Thymus (tissue), 11 donors: Measurements from ENCODE around the gene MPPED1. TPM values are rescaled to one million over a fixed set of nuclear protein-coding genes. Genes with fewer than 3 reads are reported as not detected.
A peak's percentile ranks its signal among the peaks of the same experiment; 100 is the strongest.

ENCODE experiments used
- DNase-seq, 9 donors: peaks; one replicate each; pipeline ENCODE4 v3.0.0-alpha.2; 2013; ENCODE audit warnings: low spot score in 9 of 9, low read depth in 6 of 9, missing footprints in 1 of 9
- H3K27ac ChIP-seq, 2 donors: one replicate each; pipeline ENCODE4 v1.5.1; 2013; ENCODE audit warnings: control low read depth in 1 of 2, low read depth in 1 of 2, low read length in 1 of 2, mild to moderate bottlenecking in 1 of 2, moderate library complexity in 1 of 2
- H3K27me3 ChIP-seq, 2 donors: one replicate each; pipeline ENCODE4 v1.5.1; 2013; ENCODE audit warnings: low read length in 1 of 2; ENCODE audit not compliant: control insufficient read depth in 2 of 2, insufficient read depth in 1 of 2
- H3K36me3 ChIP-seq, 2 donors: one replicate each; pipeline ENCODE4 v1.5.1; 2013; ENCODE audit warnings: low read length in 1 of 2, mild to moderate bottlenecking in 1 of 2, moderate library complexity in 1 of 2; ENCODE audit not compliant: control insufficient read depth in 2 of 2, insufficient read depth in 2 of 2
- H3K4me1 ChIP-seq, 2 donors: one replicate each; pipeline ENCODE4 v1.5.1; 2013; ENCODE audit warnings: low read length in 2 of 2; ENCODE audit not compliant: control insufficient read depth in 2 of 2, insufficient read depth in 2 of 2
- H3K4me3 ChIP-seq, 2 donors: one replicate each; pipeline ENCODE4 v1.5.1; 2013; ENCODE audit warnings: low read length in 2 of 2, control low read depth in 1 of 2, mild to moderate bottlenecking in 1 of 2
- H3K9me3 ChIP-seq, 2 donors: one replicate each; pipeline ENCODE4 v1.5.1; 2013; ENCODE audit warnings: low read length in 1 of 2, mild to moderate bottlenecking in 1 of 2; ENCODE audit not compliant: control insufficient read depth in 2 of 2, insufficient read depth in 1 of 2
- WGBS: extraction: QIAGEN DNeasy Blood & Tissue Kit; methylation state at CpG from one replicate; pipeline ENCODE4 v1.1.7; 2013; 5-methylcytosine and 5-hydroxymethylcytosine counted together
- polyA plus RNA-seq: library from polyadenylated mRNA; stranded (reverse); fragments of 200-250 nt; gene quantifications from one replicate; pipeline ENCODE4 v1.2.3, GENCODE V29; 2013
- total RNA-seq: library from RNA; stranded (reverse); fragments of 120-200 nt; gene quantifications from one replicate; pipeline ENCODE4 v1.2.4, GENCODE V29; 2013
- donor health status: healthy.

MPPED1 gene
- total and polyA plus RNA-seq, 2 donors: 0.19 to 6.5 TPM

- DNase-seq: no peak
- Histone ChIP-seq H3K27ac (no peak overlapping the region), H3K4me3 (no peak overlapping the region), H3K4me1 (no peaks in the 10 kb centered on the region), H3K27me3 (no peaks in the 10 kb centered on the region), H3K9me3 (no peaks in the 10 kb centered on the region), H3K36me3 (no peaks in the 10 kb centered on the region)
- 79% methylated on average over 10 of the region's 10 CpGs for WGBS
These were observed 35.6 kb downstream of the MPPED1 start for GRCh38 chr22:43447380-43447779.

- 57% methylated on average over 3 of the region's 3 CpGs for WGBS
- no peaks in the 10 kb centered on the region for H3K4me1 ChIP-seq
- H3K27me3 ChIP-seq: no peaks in the 10 kb centered on the region
- no peak overlapping the region for H3K27ac ChIP-seq
- no peak for DNase-seq
- no peaks in the 10 kb centered on the region for H3K9me3 ChIP-seq
- no peaks in the 10 kb centered on the region for H3K36me3 ChIP-seq
- H3K4me3 ChIP-seq: no peak overlapping the region
These were observed 36.2 kb downstream of the MPPED1 start for GRCh38 chr22:43448048-43448447.

GRCh38 chr22:43449205-43449830 lies 37.5 kb downstream of the MPPED1 start:
- DNase-seq: peak in 1 of 9 donors; percentile 21
- Histone ChIP-seq H3K4me3 (no peak overlapping the region), H3K36me3 (no peaks in the 10 kb centered on the region), H3K27me3 (no peaks in the 10 kb centered on the region), H3K4me1 (no peaks in the 10 kb centered on the region), H3K27ac (no peak overlapping the region), H3K9me3 (no peaks in the 10 kb centered on the region)
- WGBS: 78% methylated on average over 16 of the region's 16 CpGs

- Histone ChIP-seq H3K27ac (no peak overlapping the region), H3K4me3 (no peak overlapping the region), H3K36me3 (no peaks in the 10 kb centered on the region), H3K27me3 (no peaks in the 10 kb centered on the region), H3K9me3 (no peaks in the 10 kb centered on the region), H3K4me1 (no peaks in the 10 kb centered on the region)
- WGBS: 91% methylated on average over 11 of the region's 11 CpGs
- no peak for DNase-seq
These were observed 38.0 kb downstream of the MPPED1 start for GRCh38 chr22:43449831-43450225.

- Histone ChIP-seq H3K4me1 (no peaks in the 10 kb centered on the region), H3K27me3 (no peaks in the 10 kb centered on the region), H3K27ac (no peak overlapping the region), H3K4me3 (no peak overlapping the region), H3K36me3 (no peaks in the 10 kb centered on the region), H3K9me3 (no peaks in the 10 kb centered on the region)
- DNase-seq: no peak
- WGBS: 79% methylated on average over 18 of the region's 18 CpGs
These were observed 39.7 kb downstream of the MPPED1 start for GRCh38 chr22:43451371-43452050.

GRCh38 chr22:43455846-43456245 lies 44.0 kb downstream of the MPPED1 start:
- Histone ChIP-seq H3K9me3 (no peaks in the 10 kb centered on the region), H3K4me3 (no peak overlapping the region), H3K36me3 (no peaks in the 10 kb centered on the region), H3K27me3 (no peaks in the 10 kb centered on the region), H3K4me1 (no peaks in the 10 kb centered on the region), H3K27ac (no peak overlapping the region)
- DNase-seq: no peak
- WGBS: 32% methylated on average over 2 of the region's 2 CpGs

- no peak overlapping the region for H3K27ac ChIP-seq
- no peak for DNase-seq
- no peak overlapping the region for H3K4me3 ChIP-seq
- H3K27me3 ChIP-seq: no peaks in the 10 kb centered on the region
- H3K36me3 ChIP-seq: no peaks in the 10 kb centered on the region
- no peaks in the 10 kb centered on the region for H3K4me1 ChIP-seq
- H3K9me3 ChIP-seq: no peaks in the 10 kb centered on the region
- WGBS: 95% methylated on average over 3 of the region's 3 CpGs
These were observed 45.2 kb downstream of the MPPED1 start for GRCh38 chr22:43457002-43457401.

- Histone ChIP-seq H3K4me1 (peaks cover 0 to 2% of the 10 kb centered on the region in 2 donors), H3K36me3 (no peaks in the 10 kb centered on the region), H3K27me3 (no peaks in the 10 kb centered on the region), H3K9me3 (no peaks in the 10 kb centered on the region), H3K27ac (no peak overlapping the region), H3K4me3 (no peak overlapping the region)
- no peak for DNase-seq
These were observed 50.9 kb downstream of the MPPED1 start for GRCh38 chr22:43462701-43463100.

GRCh38 chr22:43464809-43465208 lies 53.0 kb downstream of the MPPED1 start:
- Histone ChIP-seq H3K27ac (no peak overlapping the region), H3K36me3 (no peaks in the 10 kb centered on the region), H3K4me1 (peaks cover 0 to 2% of the 10 kb centered on the region in 2 donors), H3K9me3 (no peaks in the 10 kb centered on the region), H3K27me3 (peaks cover 0 to 3% of the 10 kb centered on the region in 2 donors), H3K4me3 (no peak overlapping the region)
- WGBS: 88% methylated on average over 8 of the region's 8 CpGs
- DNase-seq: no peak
